ENCODE measurements around the gene FUS. TPM values are rescaled to one million over a fixed set of nuclear protein-coding genes. Genes with fewer than 3 reads are reported as not detected.
"Not testable (repeated sequence)": the region's sequence is repeated elsewhere in the genome, so short reads cannot be mapped to it uniquely, and the experiment has no call there.

The FUS gene
- polyA plus RNA-seq, 4 donors = 571 to 934 (median 698) TPM

GRCh38 chr16:31184888-31185287 lies 4.9 kb downstream of the FUS start:
- DNase-seq (ENCODE audit: low read depth in 4 of 4, low spot score in 2 of 4) = no peak

- DNase-seq (ENCODE audit: low read depth in 4 of 4, low spot score in 2 of 4) = no peak
Observed at GRCh38 chr16:31185339-31185738, 5.4 kb downstream of the FUS start.

GRCh38 chr16:31186176-31186575 lies 6.2 kb downstream of the FUS start:
- no peak for DNase-seq (ENCODE audit: low read depth in 4 of 4, low spot score in 2 of 4)

GRCh38 chr16:31186930-31187807 lies 7.2 kb downstream of the FUS start:
- no peak for DNase-seq (ENCODE audit: low read depth in 4 of 4, low spot score in 2 of 4)

GRCh38 chr16:31187808-31188189 lies 7.9 kb downstream of the FUS start:
- DNase-seq (ENCODE audit: low read depth in 4 of 4, low spot score in 2 of 4) = no peak

GRCh38 chr16:31188450-31189411 lies 8.8 kb downstream of the FUS start:
- DNase-seq (ENCODE audit: low read depth in 4 of 4, low spot score in 2 of 4) = no peak

GRCh38 chr16:31189412-31189778 lies 9.5 kb downstream of the FUS start:
- DNase-seq (ENCODE audit: low read depth in 4 of 4, low spot score in 2 of 4) = no peak

- no peak for DNase-seq (ENCODE audit: low read depth in 4 of 4, low spot score in 2 of 4)
Observed at GRCh38 chr16:31190061-31190460, 10.1 kb downstream of the FUS start.

- no peak for DNase-seq (ENCODE audit: low read depth in 4 of 4, low spot score in 2 of 4)
Observed at GRCh38 chr16:31190818-31191444, 11.0 kb downstream of the FUS start.

GRCh38 chr16:31191697-31192428 lies 11.9 kb downstream of the FUS start:
- no peak for DNase-seq (ENCODE audit: low read depth in 4 of 4, low spot score in 2 of 4)

GRCh38 chr16:31192856-31193642 lies 13.1 kb downstream of the FUS start:
- DNase-seq (ENCODE audit: low read depth in 4 of 4, low spot score in 2 of 4) = no peak

GRCh38 chr16:31193874-31194273 lies 13.9 kb downstream of the FUS start:
- DNase-seq (ENCODE audit: low read depth in 4 of 4, low spot score in 2 of 4) = no peak

- no peak for DNase-seq (ENCODE audit: low read depth in 4 of 4, low spot score in 2 of 4)
Observed at GRCh38 chr16:31194898-31195297, 15.0 kb downstream of the FUS start.

- not testable (repeated sequence) for DNase-seq (ENCODE audit: low read depth in 4 of 4, low spot score in 2 of 4)
Observed at GRCh38 chr16:31195861-31196260, 15.9 kb downstream of the FUS start.

GRCh38 chr16:31196324-31197088 lies 16.6 kb downstream of the FUS start:
- DNase-seq (ENCODE audit: low read depth in 4 of 4, low spot score in 2 of 4) = no peak

- DNase-seq (ENCODE audit: low read depth in 4 of 4, low spot score in 2 of 4) = no peak
Observed at GRCh38 chr16:31198207-31198882, 18.4 kb downstream of the FUS start.

- DNase-seq (ENCODE audit: low read depth in 4 of 4, low spot score in 2 of 4) = no peak
Observed at GRCh38 chr16:31199430-31200041, 19.6 kb downstream of the FUS start.

- not testable (repeated sequence) for DNase-seq (ENCODE audit: low read depth in 4 of 4, low spot score in 2 of 4)
Observed at GRCh38 chr16:31200111-31200510, 20.2 kb downstream of the FUS start.
